Measurements from ENCODE around the gene PRSS2.

- TF ChIP-seq POLR2AphosphoS5 (IDR thresholded peaks at IDR 0.05; ENCODE audit: borderline replicate concordance, low read depth, low read length) (no peak), EZH2 (IDR thresholded peaks at IDR 0.05) (no peak), FOXP2 (optimal IDR thresholded peaks at IDR 0.05; ENCODE audit: control extremely low read depth, extremely low read length, insufficient read depth) (no peak)
Measured at GRCh38 chr7:142790555-142790954, 19.8 kb downstream of the PRSS2 start.
